ENCODE data around the gene EARS2.

- TF ChIP-seq, protein P1, sequence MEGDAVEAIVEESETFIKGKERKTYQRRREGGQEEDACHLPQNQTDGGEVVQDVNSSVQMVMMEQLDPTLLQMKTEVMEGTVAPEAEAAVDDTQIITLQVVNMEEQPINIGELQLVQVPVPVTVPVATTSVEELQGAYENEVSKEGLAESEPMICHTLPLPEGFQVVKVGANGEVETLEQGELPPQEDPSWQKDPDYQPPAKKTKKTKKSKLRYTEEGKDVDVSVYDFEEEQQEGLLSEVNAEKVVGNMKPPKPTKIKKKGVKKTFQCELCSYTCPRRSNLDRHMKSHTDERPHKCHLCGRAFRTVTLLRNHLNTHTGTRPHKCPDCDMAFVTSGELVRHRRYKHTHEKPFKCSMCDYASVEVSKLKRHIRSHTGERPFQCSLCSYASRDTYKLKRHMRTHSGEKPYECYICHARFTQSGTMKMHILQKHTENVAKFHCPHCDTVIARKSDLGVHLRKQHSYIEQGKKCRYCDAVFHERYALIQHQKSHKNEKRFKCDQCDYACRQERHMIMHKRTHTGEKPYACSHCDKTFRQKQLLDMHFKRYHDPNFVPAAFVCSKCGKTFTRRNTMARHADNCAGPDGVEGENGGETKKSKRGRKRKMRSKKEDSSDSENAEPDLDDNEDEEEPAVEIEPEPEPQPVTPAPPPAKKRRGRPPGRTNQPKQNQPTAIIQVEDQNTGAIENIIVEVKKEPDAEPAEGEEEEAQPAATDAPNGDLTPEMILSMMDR (IDR thresholded peaks at IDR 0.05; ENCODE audit: low read depth, low read length): no peak
- no peak for TF ChIP-seq POLR2A (IDR thresholded peaks at IDR 0.05; ENCODE audit: extremely low read depth, insufficient read length)
Observed at GRCh38 chr16:23523876-23524385, 33.2 kb downstream of the EARS2 start.
